Epithelial cell of prostate (primary cell): Measurements from ENCODE around the gene MED26.
"Not testable (repeated sequence)": the region's sequence is repeated elsewhere in the genome, so short reads cannot be mapped to it uniquely, and the experiment has no call there.

Experiments
- DNase-seq: peaks from one replicate; pipeline ENCODE4 v3.0.0-alpha.2; 2011; ENCODE audit warnings: low read depth, low spot score
- H3K27ac ChIP-seq: fragments of 450-650 bp; 2 replicates; pipeline ENCODE4 v1.5.1; 2017; ENCODE audit warnings: mild to moderate bottlenecking

MED26 gene

DNA sequence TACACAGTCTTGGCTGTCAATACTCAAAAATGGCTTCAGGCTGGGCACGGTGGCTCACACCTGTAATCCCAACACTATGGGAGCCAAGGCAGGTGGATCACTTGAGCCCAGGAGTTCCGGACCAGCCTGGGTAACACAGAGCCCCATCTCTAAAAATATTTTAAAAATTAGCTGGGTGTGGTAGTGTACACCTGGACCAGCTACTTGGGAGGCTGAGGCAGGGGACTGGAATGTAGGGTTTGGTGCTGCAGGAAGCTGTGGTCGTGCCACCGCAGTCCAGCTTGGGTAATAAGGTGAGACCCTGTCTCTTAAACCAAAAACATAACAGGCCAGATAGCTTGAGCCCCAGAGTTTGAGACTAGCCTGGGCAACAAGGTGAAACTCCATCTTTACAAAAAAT is 79.0 kb downstream of the MED26 start:
- DNase-seq, result no peak
- H3K27ac ChIP-seq, result peak overlapping the region; percentile 55

DNA sequence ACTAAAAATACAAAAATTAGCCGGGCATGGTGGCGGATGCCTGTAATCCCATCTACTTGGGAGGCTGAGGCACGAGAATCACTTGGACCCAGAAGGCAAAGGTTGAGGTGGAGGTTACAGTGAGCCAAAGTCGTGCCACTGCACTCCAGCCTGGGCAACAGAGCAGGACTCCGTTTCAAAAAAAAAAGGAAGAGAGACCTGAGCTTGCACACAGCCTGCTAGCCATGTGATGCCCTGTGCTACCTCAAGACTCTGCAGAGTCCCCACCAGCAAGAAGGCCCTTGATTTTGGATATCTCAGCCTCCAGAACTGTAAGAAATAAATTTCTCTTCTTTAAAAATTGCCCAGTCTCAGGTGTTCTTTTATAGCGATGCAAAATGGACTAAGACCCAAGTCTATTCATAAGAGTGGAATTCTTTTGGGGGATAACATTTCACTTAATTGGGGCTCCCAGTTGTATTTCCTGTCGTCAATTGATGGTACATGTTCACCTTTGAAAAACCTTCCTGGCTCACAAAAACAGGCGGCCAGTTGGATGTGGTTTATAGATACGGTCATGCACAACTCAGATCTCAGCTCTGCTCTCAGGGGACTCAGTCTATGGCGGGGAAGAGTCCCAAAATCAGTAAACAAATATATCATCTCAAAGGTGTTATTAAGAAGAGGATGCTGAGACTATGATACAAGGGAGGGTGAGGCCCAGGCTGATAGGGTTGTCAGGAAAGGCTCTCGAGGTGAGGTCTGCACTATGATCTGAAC is 83.4 kb downstream of the MED26 start:
- no peak for DNase-seq
- no peak overlapping the region for H3K27ac ChIP-seq

DNA sequence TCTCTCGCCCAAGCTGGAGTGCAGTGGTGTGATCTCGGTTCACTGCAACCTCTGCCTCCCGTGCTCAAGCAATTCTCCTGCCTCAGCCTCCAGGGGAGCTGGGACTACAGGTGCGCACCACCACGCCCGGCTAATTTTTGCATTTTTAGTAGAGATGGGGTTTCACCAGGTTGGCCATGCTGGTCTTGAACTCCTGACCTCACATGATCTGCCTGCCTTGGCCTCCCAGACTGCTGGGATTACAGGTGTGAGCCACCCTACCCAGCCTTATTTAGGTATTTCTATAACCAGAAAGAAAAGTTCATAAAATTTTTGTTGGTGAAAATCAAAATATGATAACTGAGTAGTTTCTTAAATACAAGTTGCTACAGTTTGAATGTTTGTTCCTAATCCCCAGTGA is 84.3 kb downstream of the MED26 start:
- DNase-seq, H3K27ac ChIP-seq: not testable (repeated sequence)

DNA sequence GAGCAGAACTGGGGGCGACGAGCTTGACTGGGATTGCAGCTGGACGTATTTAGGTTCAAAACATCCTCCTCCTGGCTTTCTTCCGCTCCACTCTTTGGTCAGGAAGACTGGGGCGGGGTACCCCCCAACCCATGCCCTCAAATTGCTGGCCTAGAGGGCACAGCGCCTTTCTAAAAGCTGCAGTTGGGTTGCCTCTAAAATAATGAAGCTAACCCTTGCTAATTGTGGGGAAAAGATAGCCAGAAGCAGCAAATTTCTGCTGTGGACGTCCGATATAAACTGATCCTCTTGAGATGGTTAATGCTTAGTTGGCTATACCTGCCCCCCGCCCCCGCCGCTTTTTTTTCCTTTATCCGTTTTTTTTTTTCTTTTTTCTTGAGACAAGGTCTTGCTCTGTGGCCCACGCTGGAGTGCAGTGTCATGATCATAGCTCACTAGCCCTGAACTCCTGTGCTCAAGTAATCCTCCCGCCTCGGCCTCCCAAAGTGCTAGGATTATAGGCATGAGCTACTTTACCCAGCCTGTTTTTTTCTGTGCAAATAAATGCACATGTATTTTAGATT is 85.0 kb downstream of the MED26 start:
- peak overlapping the region; percentile 72 for H3K27ac ChIP-seq
- no peak for DNase-seq

DNA sequence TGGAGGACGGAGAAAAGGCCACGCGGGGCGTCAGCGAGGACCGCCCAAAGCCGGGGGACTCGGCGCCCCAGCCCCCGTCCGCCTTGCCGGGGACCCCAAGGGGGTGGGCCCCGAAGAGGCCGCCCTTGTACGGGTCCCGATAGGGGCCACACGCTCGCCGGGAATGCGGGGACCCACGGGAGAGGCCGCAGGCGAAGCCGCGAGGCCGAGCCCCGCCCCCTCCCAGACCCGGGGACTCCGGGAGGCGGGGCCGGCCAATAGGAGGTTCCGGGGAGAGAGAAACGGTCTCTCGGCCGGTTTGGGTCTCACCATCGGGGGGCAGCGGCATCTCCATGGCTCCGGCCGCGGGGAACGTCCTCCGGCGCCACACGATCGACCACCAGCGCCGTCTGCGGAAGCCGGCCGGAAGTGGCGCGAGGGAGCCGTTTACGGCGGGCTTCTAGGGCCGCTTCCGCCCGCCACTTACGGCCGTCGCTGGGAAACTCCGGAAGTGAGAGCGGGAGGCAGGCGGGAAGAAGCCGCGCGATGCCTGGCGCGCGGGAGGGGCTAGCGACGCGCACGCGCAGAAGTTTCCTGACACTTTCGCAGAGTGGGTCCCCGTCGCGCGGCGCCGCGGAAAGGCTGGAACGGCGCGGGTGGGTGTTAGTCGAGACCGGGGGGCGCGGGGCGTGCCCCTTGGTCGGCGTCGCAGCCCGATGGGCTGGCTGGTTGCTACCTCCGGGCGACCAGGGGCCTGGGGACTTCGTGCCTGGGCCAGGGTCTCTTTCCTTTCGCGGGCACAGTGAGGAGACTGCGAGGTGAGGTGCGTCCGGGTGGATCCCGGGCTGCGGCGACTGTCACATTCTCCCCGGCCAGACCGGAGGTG is 85.7 kb downstream of the MED26 start, which contains the start of gene CHERP:
CHERP (minus strand) TSS at position 393 of the 865 bp plus-strand sequence; CDS start at position 334, 59 bp downstream.
- H3K27ac ChIP-seq, result peak within 1 kb of the TSS; percentile 72
- peak; percentile 54 for DNase-seq

DNA sequence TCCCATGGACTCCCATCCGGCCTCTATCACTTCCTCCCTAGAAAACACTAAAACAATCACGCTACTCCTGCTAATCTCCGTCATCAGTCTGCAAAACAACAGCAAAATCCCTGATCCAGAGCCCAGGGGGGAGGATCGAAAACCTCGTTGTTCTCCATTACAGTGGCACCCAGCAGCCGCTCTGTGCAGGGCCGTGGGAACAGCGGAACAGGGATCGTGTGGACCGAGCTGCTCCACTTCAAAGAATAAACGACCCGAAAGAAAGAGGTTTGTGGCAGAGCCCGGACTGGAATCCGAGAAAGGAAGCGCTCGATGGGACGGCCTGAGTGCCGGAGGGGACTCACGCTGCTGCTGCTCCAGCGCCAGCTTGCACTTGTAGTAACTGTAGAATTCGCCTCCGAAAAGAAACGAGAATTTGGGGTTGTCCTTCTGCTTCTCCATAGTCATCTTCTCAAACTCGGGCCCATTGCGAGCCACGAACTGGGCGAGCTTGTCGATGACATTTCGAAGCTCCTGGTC is 86.4 kb downstream of the MED26 start:
- no peak for DNase-seq
- peak overlapping the region; percentile 72 for H3K27ac ChIP-seq

DNA sequence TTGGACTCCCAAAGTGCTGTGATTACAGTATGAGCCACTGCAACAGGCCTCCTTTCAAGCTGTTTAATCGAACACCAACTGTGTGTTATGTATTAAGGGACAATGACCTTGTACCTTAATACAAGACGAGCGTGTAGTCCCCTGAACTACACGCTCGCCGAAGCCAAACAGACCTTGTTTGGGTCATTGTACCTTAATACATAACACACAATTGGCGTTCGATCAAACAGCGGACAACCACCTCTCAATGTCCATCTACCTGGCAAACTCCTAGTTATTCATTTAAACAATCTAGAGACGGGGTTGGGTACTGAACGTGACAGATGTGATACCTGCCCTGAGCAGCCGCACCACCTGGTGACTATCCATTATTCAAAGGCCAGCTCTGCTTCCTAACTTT is 87.1 kb downstream of the MED26 start:
- H3K27ac ChIP-seq, result peak overlapping the region; percentile 72
- no peak for DNase-seq

DNA sequence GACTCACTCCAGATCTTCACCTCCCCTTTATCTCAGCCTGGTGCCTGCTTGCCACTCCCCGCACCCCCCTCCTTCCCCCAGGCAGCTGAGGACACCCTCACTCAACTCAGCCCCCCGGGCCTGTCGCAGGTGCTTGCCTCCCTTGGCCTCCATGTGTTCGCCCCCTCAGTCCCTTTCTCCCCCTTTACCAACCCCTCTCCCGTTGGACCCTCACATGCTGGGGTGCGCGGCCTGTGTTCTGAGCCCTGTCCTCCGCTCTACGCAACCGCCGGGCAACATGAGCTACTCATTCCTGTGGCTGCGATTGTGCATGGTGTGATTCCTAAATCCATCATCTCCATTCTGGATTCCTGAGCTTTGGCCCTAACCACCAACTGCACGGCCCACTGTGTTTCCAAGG is 90.9 kb downstream of the MED26 start:
- no peak for DNase-seq
- no peak overlapping the region for H3K27ac ChIP-seq

DNA sequence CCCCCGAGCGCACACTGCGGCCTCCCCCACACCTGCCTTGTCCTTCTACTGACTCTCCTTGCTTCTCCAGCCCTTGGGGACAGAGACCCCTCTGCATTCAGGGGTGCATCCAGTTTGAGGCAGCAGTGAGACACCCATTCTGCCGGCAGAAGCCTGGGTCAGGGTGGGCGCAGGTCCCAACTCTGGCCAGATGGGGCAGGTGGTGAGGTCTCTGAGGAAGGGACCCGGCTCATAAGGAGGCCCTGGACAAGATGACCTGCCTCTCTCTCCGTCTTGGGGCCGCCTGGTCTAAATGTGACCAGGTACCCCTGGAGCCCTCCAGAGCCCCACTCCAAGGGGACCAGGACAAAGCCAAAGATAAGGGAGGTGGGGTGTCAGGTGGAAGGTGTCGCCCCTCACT is 91.9 kb downstream of the MED26 start:
- H3K27ac ChIP-seq, result no peak overlapping the region
- no peak for DNase-seq

DNA sequence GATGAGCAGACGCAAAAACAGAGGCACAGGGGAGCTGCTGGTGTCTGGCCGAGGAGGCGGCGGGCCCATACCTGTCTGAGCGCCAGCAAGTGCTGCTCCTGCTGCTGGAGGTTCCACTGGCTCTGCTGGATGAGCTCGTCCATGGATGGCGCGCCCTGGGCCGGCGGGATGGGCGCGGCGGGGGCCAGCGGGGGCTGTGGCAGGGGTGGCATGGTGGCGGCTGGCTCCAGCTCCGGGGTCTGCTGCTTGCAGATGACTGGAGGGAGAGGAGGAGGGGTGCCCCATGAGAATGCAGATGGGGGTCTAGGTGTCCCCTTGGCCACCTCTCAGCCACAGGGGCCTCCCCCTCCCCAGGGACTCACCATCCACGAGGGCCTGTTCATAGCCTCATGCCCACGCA is 92.6 kb downstream of the MED26 start:
- DNase-seq, result no peak
- H3K27ac ChIP-seq, result no peak overlapping the region

DNA sequence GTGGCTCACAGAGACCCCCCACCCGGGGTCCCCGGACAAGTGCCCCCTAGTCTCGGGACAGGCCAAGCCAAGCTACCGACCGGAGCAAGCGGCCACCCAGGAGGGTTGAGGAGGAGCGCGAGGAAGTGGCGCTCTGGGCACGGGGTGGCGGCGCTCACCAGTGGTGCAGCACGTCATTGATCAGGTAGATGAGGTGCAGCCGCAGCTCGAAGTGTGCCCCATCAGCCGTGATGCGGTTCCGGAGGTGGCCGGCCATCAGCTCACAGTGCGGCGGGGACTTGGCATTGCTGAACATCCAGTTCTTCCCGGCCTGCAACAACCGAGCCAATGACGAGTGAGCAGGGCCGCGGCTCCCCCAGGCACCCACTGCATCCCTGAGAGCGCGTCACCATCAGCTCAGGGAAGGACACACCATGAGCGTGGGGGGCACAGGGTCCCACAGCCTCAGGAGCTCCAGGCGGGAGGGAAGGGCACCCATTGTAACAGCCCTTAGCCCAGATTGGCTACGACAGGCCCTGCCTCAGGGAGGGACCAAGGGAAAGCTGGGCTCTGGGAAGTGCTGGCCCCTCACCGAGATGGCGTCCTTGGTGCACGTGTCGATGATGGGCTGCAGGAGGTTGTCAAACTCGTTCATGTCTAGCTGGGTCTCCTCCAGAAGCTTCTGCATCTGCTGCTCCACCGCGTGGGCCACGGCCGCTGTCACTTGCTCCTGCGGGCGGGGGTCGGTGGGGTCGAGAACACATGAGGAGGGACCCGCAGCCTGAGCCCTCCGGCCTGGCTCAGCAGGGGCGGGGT is 95.4 kb downstream of the MED26 start:
- DNase-seq, result no peak
- H3K27ac ChIP-seq, result no peak overlapping the region

DNA sequence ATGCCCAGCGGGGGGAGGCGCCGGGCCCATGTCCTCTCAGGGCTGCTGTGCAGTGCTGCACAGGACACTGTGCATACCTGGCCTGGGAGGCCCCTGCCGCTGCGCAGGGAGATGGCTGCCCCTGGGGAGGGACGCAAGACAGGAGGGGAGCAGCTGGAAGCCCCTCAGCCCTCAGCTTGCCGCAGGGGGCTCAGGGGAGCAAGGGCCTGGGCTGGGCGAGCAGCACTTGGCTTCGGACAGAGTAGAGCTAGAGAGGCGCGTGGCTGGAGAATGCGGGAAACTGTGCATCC is 96.7 kb downstream of the MED26 start:
- DNase-seq, result no peak
- no peak overlapping the region for H3K27ac ChIP-seq

DNA sequence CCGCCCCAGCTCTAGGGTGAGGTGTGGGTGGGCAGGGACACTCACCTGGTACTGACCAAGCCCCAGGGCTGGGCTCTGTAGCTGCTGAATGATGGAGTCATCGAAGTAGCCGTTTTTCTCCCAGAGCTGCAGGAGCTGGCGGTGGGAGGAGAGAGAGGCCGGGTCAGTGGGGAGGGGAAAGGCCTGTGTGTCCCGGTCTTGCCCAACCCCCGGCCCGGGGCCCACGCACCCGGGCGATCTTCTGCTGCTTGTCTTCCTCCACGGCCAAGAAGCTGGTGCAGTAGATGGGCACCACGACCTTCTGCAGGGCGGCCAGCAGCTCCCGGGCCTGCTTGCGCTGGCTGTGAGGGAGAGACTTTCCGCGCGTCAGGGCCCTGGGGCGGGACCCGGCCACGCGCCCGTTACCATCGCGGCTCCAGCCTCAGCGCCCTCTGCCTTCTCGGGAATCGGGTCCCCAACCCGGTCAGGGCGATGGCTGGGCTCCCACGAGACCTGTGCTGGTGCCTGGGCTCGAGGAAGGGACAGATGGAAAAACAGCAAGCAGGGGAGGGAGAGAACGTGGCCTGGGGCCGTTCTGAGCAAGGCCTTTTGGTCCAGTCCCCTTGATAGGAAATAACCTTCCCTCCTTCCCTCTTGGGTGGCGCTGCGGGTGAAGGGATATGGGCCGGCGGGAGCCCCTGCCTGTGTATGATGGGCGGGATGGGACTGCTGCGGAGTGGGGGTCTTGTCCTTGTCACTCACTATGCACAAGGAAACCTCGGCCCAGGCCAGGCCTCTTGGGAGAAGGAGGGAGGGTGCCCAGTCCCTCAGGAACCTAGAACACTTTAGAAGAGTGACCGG is 97.2 kb downstream of the MED26 start:
- no peak for DNase-seq
- H3K27ac ChIP-seq, result no peak overlapping the region

DNA sequence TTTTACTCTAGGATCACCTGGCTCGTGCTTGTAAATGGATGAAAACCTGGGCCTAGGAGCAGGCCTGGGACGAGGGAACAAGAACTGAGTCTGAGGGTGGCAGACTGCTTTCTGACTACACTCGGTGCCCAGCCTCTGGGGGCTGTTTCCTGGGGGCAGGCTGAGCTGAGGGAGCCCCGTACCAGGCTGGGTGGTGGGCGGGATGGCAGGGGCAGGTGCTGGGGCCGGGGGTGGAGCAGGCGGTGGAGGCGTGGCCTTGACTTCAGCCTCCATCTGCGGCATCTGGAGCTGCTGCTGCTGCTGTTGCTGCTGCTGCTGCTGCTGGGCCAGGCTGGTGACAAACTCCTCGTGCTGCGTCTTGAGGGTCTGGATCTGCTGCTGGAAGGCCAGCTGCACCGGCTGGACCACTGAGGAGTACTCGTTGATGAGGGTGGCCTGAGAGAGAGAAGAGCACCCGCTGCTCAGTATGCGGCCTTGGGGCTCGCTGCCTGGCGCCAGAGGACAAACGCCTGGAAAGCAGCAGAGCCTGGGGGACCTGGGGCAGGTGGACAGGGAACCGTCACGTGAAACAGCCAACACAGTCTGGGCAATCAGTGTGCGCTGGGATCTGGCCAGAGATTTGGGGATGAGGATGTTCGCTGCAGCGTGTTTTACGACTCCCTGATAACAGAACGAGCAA is 98.4 kb downstream of the MED26 start:
- H3K27ac ChIP-seq, result no peak overlapping the region
- DNase-seq, result no peak

DNA sequence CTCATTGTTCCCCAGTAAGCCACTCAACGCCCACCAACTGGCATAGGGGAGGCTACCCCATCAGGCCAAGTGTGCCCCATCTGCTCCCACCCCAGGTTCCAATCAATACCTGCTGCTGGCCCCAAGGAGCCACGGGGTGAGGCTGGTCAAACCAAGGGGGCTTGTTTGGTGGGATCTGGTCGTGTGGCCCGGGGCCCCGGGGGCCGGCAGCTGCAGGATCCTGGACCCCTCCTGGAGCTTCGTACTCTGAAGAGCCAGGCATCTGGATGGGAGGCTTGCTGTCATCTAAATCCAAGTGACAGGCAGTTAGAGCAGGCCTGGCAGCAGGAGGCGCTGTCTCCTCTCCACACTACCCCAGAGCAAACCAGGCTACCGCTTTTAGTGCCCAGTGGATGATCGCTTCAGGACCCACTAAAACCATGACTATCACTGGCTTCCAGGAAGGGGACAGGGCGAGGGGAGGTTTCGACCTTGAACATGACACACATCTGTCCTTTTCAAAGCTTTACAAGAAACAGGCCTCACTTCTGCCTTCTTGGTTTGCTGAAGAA is 100.0 kb downstream of the MED26 start:
- no peak for DNase-seq
- peak overlapping the region; percentile 35 for H3K27ac ChIP-seq

DNA sequence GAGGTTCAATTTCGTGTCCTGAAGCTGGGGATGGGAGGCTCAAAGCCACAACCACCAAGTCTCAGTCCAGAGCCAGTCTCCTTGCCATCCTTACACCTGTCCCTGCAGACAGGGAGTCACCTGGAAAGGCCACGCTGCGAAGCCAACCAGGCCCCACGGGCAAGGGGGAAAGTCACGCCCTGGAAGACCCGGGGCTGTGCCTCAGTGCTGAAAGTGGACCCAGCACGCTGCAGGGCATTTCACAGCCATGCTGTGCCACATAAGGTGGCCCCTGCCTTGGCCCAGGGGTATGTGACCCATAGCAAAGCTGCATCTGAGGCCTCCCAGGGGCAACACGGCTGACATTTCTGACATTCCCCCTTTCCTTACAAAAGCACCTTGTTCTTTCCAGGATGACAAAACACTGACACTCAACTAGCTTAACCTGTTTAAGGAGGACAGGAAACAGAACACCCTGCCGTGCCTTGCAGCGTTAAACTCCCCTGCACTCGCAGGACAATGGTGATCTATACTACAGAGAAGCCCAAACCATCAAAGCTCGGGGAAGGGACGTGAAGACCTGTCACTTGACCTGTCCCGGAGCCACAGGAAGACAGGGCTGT is 100.6 kb downstream of the MED26 start:
- DNase-seq, result no peak
- peak overlapping the region; percentile 35 for H3K27ac ChIP-seq

DNA sequence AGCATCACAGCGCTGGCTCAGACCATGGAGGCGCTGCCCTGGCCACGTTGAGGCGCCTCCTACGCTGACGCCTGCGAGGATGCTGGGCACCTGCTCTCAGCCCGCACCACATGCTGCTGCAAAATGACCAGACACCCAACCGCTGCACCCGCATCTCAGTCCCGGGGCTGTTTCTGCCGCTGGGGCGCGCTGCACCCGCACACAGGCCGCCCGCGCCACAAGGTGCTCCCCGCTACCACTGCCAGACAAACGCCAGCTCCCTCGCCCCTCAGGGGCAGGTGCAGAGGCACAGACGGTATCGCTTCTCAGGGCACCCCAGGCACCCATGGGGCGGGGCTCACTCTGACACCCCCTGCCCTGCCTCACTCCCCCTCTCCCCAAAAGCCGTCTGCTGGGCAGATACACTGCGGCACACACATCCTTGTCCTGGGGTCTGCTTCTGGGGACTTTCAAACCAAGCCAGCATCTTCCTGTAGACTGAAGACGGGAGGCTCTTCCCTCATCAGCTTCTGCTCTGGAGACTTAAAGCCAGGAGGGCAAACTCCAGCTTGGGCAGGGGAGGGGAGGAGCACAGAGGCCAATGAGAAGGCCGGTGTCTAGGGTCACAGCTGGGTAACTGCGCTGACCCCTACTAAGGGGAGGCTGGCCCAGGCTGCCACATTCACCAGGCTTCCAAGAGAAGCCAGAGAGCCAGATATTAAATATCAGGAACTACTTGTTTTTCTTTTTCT is 102.1 kb downstream of the MED26 start:
- no peak for DNase-seq
- H3K27ac ChIP-seq, result no peak overlapping the region
